HG03139 (cell line): ENCODE data around the gene DNAL1.

Experiments
- ATAC-seq: cut with Tn5 transposase; IDR thresholded peaks from one replicate; pipeline ENCODE4 v1.9.1; 2021; ENCODE audit not compliant: unreplicated experiment

Gene DNAL1

GRCh38 chr14:73741876-73742519 is 97.2 kb downstream of the DNAL1 start:
- ATAC-seq, result no peak

GRCh38 chr14:73742520-73743238 is 97.9 kb downstream of the DNAL1 start:
- ATAC-seq, result no peak

- ATAC-seq, result peak; percentile 62
These were observed 98.7 kb downstream of the DNAL1 start for GRCh38 chr14:73743431-73743931.

GRCh38 chr14:73744175-73744867 is 99.5 kb downstream of the DNAL1 start:
- ATAC-seq, result peak; percentile 1

- no peak for ATAC-seq
These were observed 100.2 kb downstream of the DNAL1 start for GRCh38 chr14:73744874-73745529.

GRCh38 chr14:73745571-73746519 is 101.1 kb downstream of the DNAL1 start:
- no peak for ATAC-seq

- ATAC-seq, result no peak
These were observed 102.0 kb downstream of the DNAL1 start for GRCh38 chr14:73746520-73747378.

GRCh38 chr14:73747379-73748211 is 102.8 kb downstream of the DNAL1 start:
- no peak for ATAC-seq

GRCh38 chr14:73748858-73749357 is 104.1 kb downstream of the DNAL1 start:
- ATAC-seq, result no peak

GRCh38 chr14:73749706-73750530 is 105.1 kb downstream of the DNAL1 start:
- ATAC-seq, result no peak

GRCh38 chr14:73750531-73750901 is 105.7 kb downstream of the DNAL1 start:
- no peak for ATAC-seq

- ATAC-seq, result no peak
These were observed 106.4 kb downstream of the DNAL1 start for GRCh38 chr14:73751157-73751691.

GRCh38 chr14:73752297-73752992 is 107.7 kb downstream of the DNAL1 start:
- ATAC-seq, result no peak
